ENCODE data around the gene LRIT1.

The LRIT1 gene

GRCh38 chr10:84256510-84257342 lies 15.4 kb upstream of the LRIT1 start:
- in situ Hi-C loops (cut with HindIII; ENCODE audit: low pct_ligation_motif_present, low pct_unique_long_range_greater_than_20kb, low sequenced_read_pairs) = no loop called here
- DNase-seq = no peak

DNA sequence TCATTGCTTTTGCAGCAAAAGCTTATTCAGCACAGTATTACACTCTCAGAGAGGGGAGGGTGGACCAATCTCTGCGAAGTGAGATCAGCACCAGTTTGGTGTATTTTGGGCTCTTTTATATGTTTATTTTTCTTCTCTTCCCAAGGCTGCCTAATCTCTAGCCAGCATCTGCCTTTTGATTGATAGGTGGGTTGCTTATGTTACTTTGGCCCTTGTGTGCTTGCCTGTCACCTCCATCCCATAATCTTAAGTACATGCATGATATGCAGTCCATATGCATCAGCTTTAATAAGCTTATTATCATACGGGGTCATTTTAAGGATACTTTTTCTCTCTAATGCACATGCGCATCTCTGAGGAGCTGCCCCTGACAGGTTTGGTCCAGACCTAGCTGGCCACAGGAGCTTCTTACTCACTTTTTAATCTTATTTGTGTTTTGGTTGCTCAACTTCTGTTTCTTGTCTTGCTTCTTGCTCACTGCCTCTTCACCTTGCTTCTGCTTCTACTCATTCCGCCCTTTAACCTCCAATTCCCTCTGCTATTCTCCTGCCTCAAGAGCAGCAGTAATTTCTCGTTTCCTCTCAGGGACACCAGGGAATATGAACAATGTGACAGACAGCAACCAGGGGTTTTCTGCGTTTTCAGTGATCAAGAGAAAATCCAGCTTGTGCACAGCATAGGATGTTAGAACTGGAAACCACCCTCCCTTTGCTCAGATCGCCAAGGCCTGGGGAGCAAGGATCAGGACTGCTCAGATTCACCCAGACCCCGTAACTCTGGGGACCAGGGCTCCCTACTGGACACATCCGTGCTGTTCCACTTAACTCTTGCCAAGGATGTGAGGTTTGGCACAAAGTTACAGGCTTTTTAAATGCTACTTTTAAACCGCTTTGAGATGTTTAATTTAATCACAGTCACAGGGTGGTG lies 13.5 kb upstream of the LRIT1 start:
- in situ Hi-C loops (cut with HindIII; ENCODE audit: low pct_ligation_motif_present, low pct_unique_long_range_greater_than_20kb, low sequenced_read_pairs) = no loop called here
- no peak for DNase-seq

GRCh38 chr10:84248794-84249193 lies 7.4 kb upstream of the LRIT1 start:
- in situ Hi-C loops (cut with HindIII; ENCODE audit: low pct_ligation_motif_present, low pct_unique_long_range_greater_than_20kb, low sequenced_read_pairs) = no loop called here
- DNase-seq = no peak

DNA sequence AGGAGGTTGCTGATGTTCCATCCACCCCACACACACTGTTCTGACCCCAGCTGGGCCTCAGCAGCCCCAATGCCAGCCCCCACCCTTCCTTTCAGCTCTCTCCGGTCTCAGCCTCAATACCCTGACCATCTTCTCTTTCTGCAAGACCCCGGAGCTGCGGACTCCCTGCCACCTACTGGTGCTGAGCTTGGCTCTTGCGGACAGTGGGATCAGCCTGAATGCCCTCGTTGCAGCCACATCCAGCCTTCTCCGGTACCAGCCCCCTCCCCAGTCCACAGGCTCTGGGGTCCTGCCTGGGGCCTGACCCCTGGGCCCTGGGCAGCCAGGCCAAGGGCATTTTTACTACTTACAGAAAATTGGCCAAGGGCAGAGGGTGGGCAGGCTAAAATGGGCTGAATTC lies 6.2 kb upstream of the LRIT1 start:
- DNase-seq = no peak
- in situ Hi-C loops (cut with HindIII; ENCODE audit: low pct_ligation_motif_present, low pct_unique_long_range_greater_than_20kb, low sequenced_read_pairs) = no loop called here

GRCh38 chr10:84244651-84245270 lies 3.4 kb upstream of the LRIT1 start, which contains the start of gene RGR:
TSS of gene RGR (plus strand) at chr10:84245053. CDS start at chr10:84245091, 38 bp downstream.
- in situ Hi-C loops (cut with HindIII; ENCODE audit: low pct_ligation_motif_present, low pct_unique_long_range_greater_than_20kb, low sequenced_read_pairs) = no loop called here
- DNase-seq = no peak

- in situ Hi-C loops (cut with HindIII; ENCODE audit: low pct_ligation_motif_present, low pct_unique_long_range_greater_than_20kb, low sequenced_read_pairs) = no loop called here
- no peak for DNase-seq
These were observed 2.4 kb upstream of the LRIT1 start for GRCh38 chr10:84243759-84244158.

GRCh38 chr10:84238909-84239308 lies 2.4 kb downstream of the LRIT1 start:
- in situ Hi-C loops (cut with HindIII; ENCODE audit: low pct_ligation_motif_present, low pct_unique_long_range_greater_than_20kb, low sequenced_read_pairs) = no loop called here
- DNase-seq = no peak

GRCh38 chr10:84237199-84238051 lies 3.9 kb downstream of the LRIT1 start:
- DNase-seq = no peak
- in situ Hi-C loops (cut with HindIII; ENCODE audit: low pct_ligation_motif_present, low pct_unique_long_range_greater_than_20kb, low sequenced_read_pairs) = no loop called here

DNA sequence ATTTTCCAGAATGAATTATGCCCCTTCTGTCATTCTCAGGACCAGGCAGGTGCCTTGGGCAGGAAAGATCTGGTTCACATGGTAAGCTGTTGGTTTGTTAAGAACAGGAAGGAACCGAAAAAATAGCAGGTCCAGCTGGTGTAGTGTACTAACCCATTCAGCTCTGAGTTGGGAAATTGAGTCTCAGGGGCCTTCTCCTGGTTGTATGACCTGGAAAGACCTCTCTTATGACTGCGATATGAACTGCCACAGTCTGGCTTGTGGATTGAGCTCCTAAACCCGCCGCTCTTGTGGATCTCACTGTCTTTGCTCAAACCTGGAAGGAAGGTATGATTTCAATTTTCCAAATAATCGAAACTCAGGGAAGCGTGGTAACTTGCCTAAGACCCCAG lies 4.5 kb downstream of the LRIT1 start:
- no peak for DNase-seq
- in situ Hi-C loops (cut with HindIII; ENCODE audit: low pct_ligation_motif_present, low pct_unique_long_range_greater_than_20kb, low sequenced_read_pairs) = no loop called here

DNA sequence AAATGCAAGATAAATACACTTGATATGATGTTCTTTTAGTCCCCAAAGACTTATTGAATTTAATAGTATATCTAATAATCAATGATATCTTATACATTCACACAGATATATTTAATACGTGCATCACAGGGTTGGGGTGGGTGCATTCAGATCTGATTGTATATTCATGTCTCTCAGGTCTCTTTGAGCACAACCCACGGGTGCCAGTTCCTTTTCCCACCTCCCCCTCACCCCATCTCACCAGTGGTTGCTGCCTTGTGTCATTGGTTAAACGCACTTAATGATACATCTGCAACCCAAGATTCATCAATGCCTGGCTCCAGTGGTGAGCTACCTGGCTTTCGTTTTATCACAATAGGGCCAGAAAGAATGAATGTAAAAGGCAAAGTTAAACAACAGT lies 6.2 kb downstream of the LRIT1 start:
- in situ Hi-C loops (cut with HindIII; ENCODE audit: low pct_ligation_motif_present, low pct_unique_long_range_greater_than_20kb, low sequenced_read_pairs) = no loop called here
- DNase-seq = no peak

DNA sequence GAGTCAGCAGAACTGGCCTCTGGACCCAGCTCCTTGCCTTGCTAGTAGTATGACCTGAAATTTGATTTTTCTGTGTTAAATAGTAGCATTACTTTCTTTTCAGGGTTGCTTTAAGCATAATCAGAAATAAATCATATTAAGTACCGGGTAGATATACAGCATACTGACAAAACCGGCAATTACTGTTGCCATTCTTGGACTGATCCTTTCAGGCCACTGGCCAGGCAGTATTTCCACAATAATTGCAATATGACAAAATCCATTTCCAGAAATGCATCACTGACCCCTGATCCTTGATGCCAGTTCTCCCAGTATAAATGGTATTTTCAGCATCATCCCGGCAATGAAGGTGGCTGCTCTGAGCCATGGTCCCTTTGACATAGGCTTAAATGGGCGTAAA lies 6.9 kb downstream of the LRIT1 start:
- in situ Hi-C loops (cut with HindIII; ENCODE audit: low pct_ligation_motif_present, low pct_unique_long_range_greater_than_20kb, low sequenced_read_pairs) = no loop called here
- no peak for DNase-seq

DNA sequence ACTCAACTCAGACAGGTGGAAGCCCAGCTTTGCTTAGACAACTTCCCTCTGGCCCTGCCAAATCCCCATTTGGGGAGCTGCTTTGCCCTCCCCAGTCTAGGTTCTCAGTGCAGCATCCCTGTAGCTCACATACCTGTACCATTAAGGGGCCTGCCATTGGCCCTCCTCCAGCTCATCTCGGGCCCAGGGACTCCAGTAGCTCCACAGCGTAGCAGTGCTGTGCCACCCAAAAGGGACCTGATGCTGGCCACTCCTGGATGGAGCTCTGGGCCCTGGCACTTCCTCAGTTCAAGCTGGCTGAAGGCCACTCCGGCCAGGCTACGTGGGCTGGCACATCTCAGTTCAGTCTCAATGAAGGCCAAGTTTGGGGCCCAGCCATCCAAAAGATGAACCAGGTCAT lies 7.4 kb downstream of the LRIT1 start:
- DNase-seq = no peak

GRCh38 chr10:84232376-84232775 lies 9.0 kb downstream of the LRIT1 start:
- DNase-seq = no peak
- in situ Hi-C loops (cut with HindIII; ENCODE audit: low pct_ligation_motif_present, low pct_unique_long_range_greater_than_20kb, low sequenced_read_pairs) = no loop called here

More for the DNA sequence above, 7.4 kb downstream of the LRIT1 start:
- in situ Hi-C loops (cut with HindIII; ENCODE audit: low pct_ligation_motif_present, low pct_unique_long_range_greater_than_20kb, low sequenced_read_pairs) = no loop called here

- in situ Hi-C loops (cut with HindIII; ENCODE audit: low pct_ligation_motif_present, low pct_unique_long_range_greater_than_20kb, low sequenced_read_pairs) = no loop called here
- DNase-seq = no peak
These were observed 11.0 kb downstream of the LRIT1 start for GRCh38 chr10:84230359-84230758.

DNA sequence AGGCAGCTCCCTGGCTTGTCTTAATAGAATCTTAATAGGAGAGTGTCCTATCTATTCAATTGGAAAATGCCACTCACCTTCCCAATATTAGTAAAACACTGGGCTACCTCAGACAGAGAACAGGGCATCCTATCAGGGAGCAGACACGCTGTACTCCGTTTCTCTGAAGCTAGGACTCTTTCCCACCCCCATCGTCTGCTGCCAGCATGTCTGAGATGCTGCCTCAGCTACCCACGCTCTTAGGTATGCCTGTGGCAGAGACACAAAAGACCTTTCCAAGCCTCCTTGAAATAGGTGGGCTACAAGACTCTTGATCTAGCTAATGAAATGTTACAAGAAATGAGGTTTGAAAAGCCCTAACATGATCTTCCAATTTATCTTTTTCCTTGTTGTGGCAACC lies 13.5 kb downstream of the LRIT1 start:
- DNase-seq = no peak
- in situ Hi-C loops (cut with HindIII; ENCODE audit: low pct_ligation_motif_present, low pct_unique_long_range_greater_than_20kb, low sequenced_read_pairs) = no loop called here

- DNase-seq = no peak
- in situ Hi-C loops (cut with HindIII; ENCODE audit: low pct_ligation_motif_present, low pct_unique_long_range_greater_than_20kb, low sequenced_read_pairs) = no loop called here
These were observed 14.7 kb downstream of the LRIT1 start for GRCh38 chr10:84226616-84227015.

DNA sequence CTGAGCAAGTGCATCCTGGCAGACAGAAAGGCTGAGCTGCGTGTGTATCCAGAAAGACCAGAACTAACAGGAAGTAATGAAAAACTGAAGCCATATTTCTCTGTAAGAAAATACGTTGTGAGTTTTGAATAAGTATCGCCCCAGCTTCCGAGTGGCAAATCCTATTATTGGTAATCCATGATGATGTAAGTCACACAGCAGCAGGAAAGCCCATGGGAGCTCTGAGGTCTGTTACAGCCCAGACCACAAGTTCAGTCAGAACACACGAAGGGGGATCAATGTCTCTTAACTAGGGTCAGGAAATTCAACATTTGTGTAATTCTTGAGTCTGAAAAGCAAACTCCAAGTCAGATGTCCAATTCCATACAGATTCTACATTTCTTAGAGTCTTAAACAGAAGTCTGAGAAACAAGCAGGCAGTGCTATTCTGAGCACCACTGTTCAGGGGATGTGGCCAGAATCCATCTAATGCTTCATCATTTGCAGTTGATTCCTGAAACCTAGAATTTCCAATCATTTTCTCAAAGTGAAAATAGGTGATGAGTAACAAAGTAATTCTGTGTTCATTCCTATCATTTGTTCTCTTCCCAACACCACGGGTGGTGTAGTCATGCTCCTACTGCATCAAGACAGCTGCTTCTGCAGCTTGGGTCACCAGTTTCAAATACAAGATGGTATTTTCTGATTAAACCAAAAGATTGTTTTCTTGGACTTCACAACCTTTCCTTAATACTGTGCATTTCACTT lies 15.7 kb downstream of the LRIT1 start, which contains the start of gene LRIT2:
Gene LRIT2, minus strand, starts transcription at position 118 of the 747 bp plus-strand sequence. Its CDS starts 24 bp downstream, at position 94.
- in situ Hi-C loops (cut with HindIII; ENCODE audit: low pct_ligation_motif_present, low pct_unique_long_range_greater_than_20kb, low sequenced_read_pairs) = no loop called here
- DNase-seq = no peak
